ENCODE results near the gene KDM4B. TPM values are rescaled to one million over a fixed set of nuclear protein-coding genes. Genes with fewer than 3 reads are reported as not detected.

Gene KDM4B
- total RNA-seq, 1 experiment from 2014 or later: 43.7 TPM

DNA sequence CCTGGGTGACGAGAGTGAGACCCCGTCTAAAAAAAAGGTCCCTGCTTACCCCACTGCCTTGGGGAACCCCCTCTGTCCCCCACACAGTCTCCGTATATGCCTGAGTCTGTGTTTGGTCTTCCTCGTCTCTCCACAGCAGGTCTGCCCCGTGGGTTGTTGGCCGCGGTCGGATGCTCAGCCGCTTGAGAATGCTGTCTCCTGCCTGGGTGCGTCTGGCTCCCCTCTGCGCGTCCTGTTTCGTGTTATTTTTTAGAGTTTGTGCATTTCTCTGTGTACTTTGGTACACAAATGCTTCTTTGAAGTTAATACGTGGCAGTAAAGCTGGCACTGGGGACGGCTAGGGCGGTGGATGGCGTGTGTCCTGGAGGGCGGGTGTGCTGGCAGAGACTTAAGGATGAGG, 34.9 kb downstream of the KDM4B start:
- WGBS (ENCODE audit: extremely low coverage, insufficient read length, low lambda C conversion rate): no CpG with 5 or more reads among the region's 18 CpGs
- peaks cover 7 to 13% (median 8%) of the 10 kb centered on the region in 3 experiments; a peak in 6 of 7 replicates for H3K36me3 Mint-ChIP-seq (ENCODE audit: insufficient read depth in 1 of 3, low read depth in 3 of 3)
- Histone ChIP-seq H3K14ac (ENCODE audit: insufficient read depth, low read length) (no peak overlapping the region), H4K91ac (ENCODE audit: insufficient read length, low read depth, low read length) (no peak overlapping the region), H3K79me2 (ENCODE audit: insufficient read depth, low read length) (peaks cover 3% of the 10 kb centered on the region; the same call in 1 of the 2 replicates), H3K56ac (ENCODE audit: insufficient read length, low read depth, low read length) (no peak overlapping the region), H3K9ac (ENCODE audit: extremely low read depth, insufficient read length, low read length) (no peak overlapping the region), H4K8ac (replicated peaks; ENCODE audit: insufficient read length, low read depth, low read length) (no peak overlapping the region), H3K27ac (ENCODE audit: insufficient read length, low read depth, low read length) (no peak overlapping the region), H2BK20ac (ENCODE audit: low read depth, low read length, poor library complexity, severe bottlenecking) (no peak overlapping the region), H2BK5ac (ENCODE audit: insufficient read length, low read length) (no peak overlapping the region), H3T11ph (ENCODE audit: low read length) (no peak overlapping the region), H3K9me3 (ENCODE audit: control insufficient read depth, low read depth, low read length) (no peaks in the 10 kb centered on the region), H2BK15ac (ENCODE audit: low read depth, low read length) (no peak overlapping the region), H3K23ac (ENCODE audit: insufficient read length, low read depth, low read length) (no peak overlapping the region), H4K5ac (ENCODE audit: insufficient read length, low read depth, low read length) (no peak overlapping the region), H2BK120ac (ENCODE audit: low read depth, low read length, poor library complexity, severe bottlenecking) (no peak overlapping the region), H3K4ac (ENCODE audit: low read depth, low read length) (no peak overlapping the region), H4K20me1 (ENCODE audit: control insufficient read depth, insufficient read depth, insufficient read length) (no peaks in the 10 kb centered on the region), H3K18ac (ENCODE audit: insufficient read length, low read depth, low read length) (no peak overlapping the region), H2AK5ac (ENCODE audit: insufficient read length, low read length) (no peak overlapping the region), H3K4me2 (ENCODE audit: insufficient read depth, insufficient read length, low read length) (no peak overlapping the region), H3K4me1 (ENCODE audit: insufficient read depth, low read length) (no peaks in the 10 kb centered on the region), H3K23me2 (ENCODE audit: insufficient read length, low read depth, low read length, poor library complexity, severe bottlenecking) (no peaks in the 10 kb centered on the region), H2AFZ (ENCODE audit: low read length) (no peak overlapping the region), H3K79me1 (ENCODE audit: insufficient read depth, low read depth, low read length, poor library complexity, severe bottlenecking) (peaks cover 2% of the 10 kb centered on the region), H3K27me3 (ENCODE audit: insufficient read depth, low read length) (no peaks in the 10 kb centered on the region), H2BK12ac (ENCODE audit: insufficient read length, low read depth, low read length) (no peak overlapping the region)
- H3K4me3 Mint-ChIP-seq: no peak overlapping the region
- H3K9me3 Mint-ChIP-seq: peaks cover 4 to 7% of the 10 kb centered on the region in 2 experiments; a peak in 3 of 5 replicates
- H3K4me1 Mint-ChIP-seq: peaks cover 3 to 18% of the 10 kb centered on the region in 2 experiments
- H3K27me3 Mint-ChIP-seq (ENCODE audit: low read depth): no peaks in the 10 kb centered on the region
- peak overlapping the region in 2 of 3 experiments; percentile 4 to 42; a peak in 3 of 7 replicates for H3K27ac Mint-ChIP-seq
- TF ChIP-seq, protein P1, sequence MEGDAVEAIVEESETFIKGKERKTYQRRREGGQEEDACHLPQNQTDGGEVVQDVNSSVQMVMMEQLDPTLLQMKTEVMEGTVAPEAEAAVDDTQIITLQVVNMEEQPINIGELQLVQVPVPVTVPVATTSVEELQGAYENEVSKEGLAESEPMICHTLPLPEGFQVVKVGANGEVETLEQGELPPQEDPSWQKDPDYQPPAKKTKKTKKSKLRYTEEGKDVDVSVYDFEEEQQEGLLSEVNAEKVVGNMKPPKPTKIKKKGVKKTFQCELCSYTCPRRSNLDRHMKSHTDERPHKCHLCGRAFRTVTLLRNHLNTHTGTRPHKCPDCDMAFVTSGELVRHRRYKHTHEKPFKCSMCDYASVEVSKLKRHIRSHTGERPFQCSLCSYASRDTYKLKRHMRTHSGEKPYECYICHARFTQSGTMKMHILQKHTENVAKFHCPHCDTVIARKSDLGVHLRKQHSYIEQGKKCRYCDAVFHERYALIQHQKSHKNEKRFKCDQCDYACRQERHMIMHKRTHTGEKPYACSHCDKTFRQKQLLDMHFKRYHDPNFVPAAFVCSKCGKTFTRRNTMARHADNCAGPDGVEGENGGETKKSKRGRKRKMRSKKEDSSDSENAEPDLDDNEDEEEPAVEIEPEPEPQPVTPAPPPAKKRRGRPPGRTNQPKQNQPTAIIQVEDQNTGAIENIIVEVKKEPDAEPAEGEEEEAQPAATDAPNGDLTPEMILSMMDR (conservative IDR thresholded peaks at IDR 0.05): no peak
- DNase-seq: no peak
